Naive thymus-derived CD8-positive, alpha-beta T cell (primary cell): ENCODE measurements around the gene ANKRD65. TPM values are rescaled to one million over a fixed set of nuclear protein-coding genes. Genes with fewer than 3 reads are reported as not detected.
"Not testable (repeated sequence)": the region's sequence is repeated elsewhere in the genome, so short reads cannot be mapped to it uniquely, and the experiment has no call there.

Experiments
- ATAC-seq, 2 donors: fragments of 150-1000 bp; cut with Tn5 transposase in 1 of 2; sonication (Bioruptor Pico), chemical (Tn5 transposase) in 1 of 2; 1 replicate in 1 of 2; 2 replicates in 1 of 2; pipeline ENCODE4 v1.10.0; 2021; ENCODE audit warnings: mild to moderate bottlenecking in 2 of 2, moderate library complexity in 2 of 2
- POLR2A ChIA-PET: fragments of 350-600 bp; sonication (Branson Sonifier 250); formaldehyde crosslinking; loops from one replicate; lab custom pipeline; 2021; ENCODE audit warnings: antibody characterized with exemption; lab: Charles Lee
- DNase-seq, 10 donors: peaks; one replicate each; pipeline versions ENCODE4 v3.0.0 to v3.0.0-alpha.2; 2020 to 2022
- H3K27ac Mint-ChIP-seq, 10 donors: one replicate each; pipeline ENCODE4 v1.8.0; 2020 to 2022; ENCODE audit warnings: mild to moderate bottlenecking in 10 of 10, mixed read lengths in 10 of 10, moderate library complexity in 4 of 10, inconsistent platforms in 1 of 10
- H3K27me3 Mint-ChIP-seq, 5 donors: one replicate each; pipeline ENCODE4 v1.8.0; 2021 to 2022; ENCODE audit warnings: mixed read lengths in 5 of 5
- H3K36me3 Mint-ChIP-seq, 3 donors: one replicate each; pipeline ENCODE4 v1.8.0; 2020 to 2022; ENCODE audit warnings: mixed read lengths in 3 of 3, mild to moderate bottlenecking in 2 of 3, inconsistent platforms in 1 of 3
- H3K4me1 Mint-ChIP-seq, 4 donors: one replicate each; pipeline ENCODE4 v1.8.0; 2021 to 2022; ENCODE audit warnings: mixed read lengths in 4 of 4
- H3K4me3 Mint-ChIP-seq, 10 donors: one replicate each; pipeline ENCODE4 v1.8.0; 2020 to 2022; ENCODE audit warnings: mild to moderate bottlenecking in 10 of 10, mixed read lengths in 10 of 10, moderate library complexity in 6 of 10, inconsistent platforms in 1 of 10
- H3K9me3 Mint-ChIP-seq, 9 donors: one replicate each; pipeline ENCODE4 v1.8.0; 2020 to 2022; ENCODE audit warnings: mixed read lengths in 9 of 9, mild to moderate bottlenecking in 3 of 9, inconsistent platforms in 1 of 9, moderate library complexity in 1 of 9
- polyA plus RNA-seq, 3 donors: library from polyadenylated mRNA; unstranded; fragments of 300-500 nt; fragmentation: Illumina TruSeq; gene quantifications; one replicate each; pipeline ENCODE4 v1.2.3, GENCODE V29; 2021
- total RNA-seq, 8 experiments: library from RNA in 2 of 8; stranded (reverse) in 2 of 8; gene quantifications; one replicate each; pipeline ENCODE4 v1.2.3 and lab custom pipeline; 2021 to 2026

ANKRD65 gene
- total and polyA plus RNA-seq, 5 experiments from 2014 or later, result not detected

DNA sequence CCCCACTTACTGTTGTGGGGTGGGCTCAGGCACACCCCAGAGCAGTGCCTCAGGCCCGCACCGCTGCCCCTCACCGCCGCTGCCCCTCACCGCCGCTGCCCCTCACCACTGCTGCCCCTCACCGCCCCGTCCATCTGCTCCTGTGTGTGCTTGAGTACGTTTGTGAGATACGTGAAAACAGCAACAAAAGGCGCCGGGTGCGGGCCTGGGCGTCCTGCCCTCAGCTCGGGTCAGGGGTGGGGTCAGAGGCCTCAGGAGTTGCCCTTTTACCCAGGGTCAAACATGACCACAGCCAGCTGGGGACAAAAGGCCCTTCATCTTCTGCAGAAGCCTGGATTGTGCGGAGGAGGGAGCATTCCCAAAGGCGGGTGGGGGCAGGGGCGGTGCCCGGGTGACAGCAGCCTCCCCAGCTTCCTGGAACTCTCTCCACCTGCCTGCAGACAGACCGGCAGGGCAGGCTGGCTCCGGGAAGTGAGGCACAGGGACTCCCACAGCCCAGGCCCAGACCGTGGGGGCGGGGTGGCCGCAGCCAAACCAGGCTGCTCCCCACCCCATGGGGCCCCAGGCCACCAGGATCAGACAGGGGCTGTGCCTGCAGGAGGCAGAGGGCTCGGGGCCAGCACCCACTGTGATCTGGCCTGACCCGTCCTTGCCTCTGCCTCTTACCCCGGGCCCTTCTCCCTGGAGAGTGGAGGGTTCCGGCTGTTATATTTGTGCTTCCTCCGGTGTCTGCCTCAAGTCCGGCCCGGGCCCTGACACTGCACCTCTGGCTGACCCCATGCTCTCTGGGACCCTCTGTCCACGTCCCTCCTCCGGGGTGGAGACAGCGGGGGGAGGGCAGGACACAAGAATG is 12.1 kb upstream of the ANKRD65 start:
- Mint-ChIP-seq H3K27me3 (peaks cover 3 to 41% (median 11%) of the 10 kb centered on the region in 5 donors), H3K4me1 (peaks cover 3 to 13% (median 10%) of the 10 kb centered on the region in 4 donors), H3K9me3 (peaks cover 0 to 3% (median 0%) of the 10 kb centered on the region in 9 donors), H3K36me3 (peaks cover 0 to 4% (median 0%) of the 10 kb centered on the region in 3 donors), H3K4me3 (no peak overlapping the region), H3K27ac (no peak overlapping the region)
- POLR2A ChIA-PET, result interaction anchor here (0.8 kb wide), 1 partner anchor 10 kb away, joined by 3 read pairs; no protein-coding TSS in a partner anchor
- DNase-seq, result peak in 1 of 10 donors; percentile 60
- ATAC-seq, result no peak

DNA sequence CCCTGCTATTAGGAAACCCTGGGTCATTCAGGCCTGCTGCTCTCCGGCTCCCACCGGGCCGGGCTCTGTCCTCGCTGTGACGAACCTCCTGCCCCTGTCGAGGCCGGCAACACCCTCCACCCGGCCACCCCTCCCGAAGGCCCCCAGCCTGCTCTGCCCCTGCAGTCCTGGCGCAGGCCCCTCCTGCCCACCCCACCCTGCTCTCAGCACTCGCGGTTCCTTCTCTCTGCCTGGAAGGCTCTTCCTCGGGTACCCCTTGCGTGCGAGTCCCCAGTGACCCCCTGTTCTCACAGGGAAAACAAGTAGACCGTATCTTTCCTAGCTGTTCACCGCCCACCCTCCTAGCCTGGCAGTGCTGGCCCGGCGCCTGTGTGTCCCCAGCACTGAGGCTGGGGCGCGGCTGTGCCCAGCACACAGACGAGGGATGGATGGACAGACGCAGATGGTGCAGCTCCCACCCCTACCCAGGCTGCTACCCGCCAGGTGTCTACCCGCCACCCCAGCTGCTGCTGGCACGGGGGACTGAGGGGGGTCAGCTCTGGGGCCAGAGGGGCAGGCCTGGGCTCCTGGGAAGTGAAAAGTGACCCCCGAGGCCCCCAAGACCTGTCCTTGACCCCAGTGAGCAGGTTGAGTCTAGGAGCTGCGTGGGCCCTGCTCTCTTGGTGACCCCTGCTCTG is 11.3 kb upstream of the ANKRD65 start:
- peak in 1 of 10 donors; percentile 60 for DNase-seq
- Mint-ChIP-seq H3K9me3 (peaks cover 0 to 3% (median 0%) of the 10 kb centered on the region in 9 donors), H3K27me3 (peaks cover 3 to 40% (median 11%) of the 10 kb centered on the region in 5 donors), H3K4me3 (no peak overlapping the region), H3K27ac (peak overlapping the region in 1 of 10 donors; percentile 29), H3K4me1 (peaks cover 3 to 13% (median 10%) of the 10 kb centered on the region in 4 donors), H3K36me3 (peaks cover 0 to 4% (median 0%) of the 10 kb centered on the region in 3 donors)
- ATAC-seq, result no peak
- POLR2A ChIA-PET, result no interaction called here

DNA sequence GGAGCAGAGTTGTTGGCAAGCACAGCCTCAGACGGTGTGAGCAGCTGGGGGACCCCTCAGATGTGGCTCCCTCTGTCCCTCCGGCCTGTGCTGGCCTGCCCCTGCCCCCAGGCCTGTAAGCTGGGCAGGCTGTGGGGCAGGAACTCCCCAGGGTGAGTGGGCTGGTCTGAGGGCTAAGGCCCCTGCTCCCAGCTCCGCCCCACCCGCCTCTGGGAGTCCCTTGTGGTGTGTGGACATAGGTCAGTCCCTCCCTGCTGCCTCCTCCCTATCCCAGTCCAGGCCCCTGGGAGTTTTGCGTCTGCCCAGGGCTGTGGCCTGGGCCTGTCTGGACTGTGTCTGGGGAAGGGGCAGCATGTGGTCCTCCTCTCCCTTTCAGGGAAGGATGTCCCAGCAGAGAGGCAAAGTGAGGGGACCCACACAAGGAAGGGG is 10.8 kb upstream of the ANKRD65 start:
- peaks cover 0 to 3% (median 0%) of the 10 kb centered on the region in 9 donors for H3K9me3 Mint-ChIP-seq
- peaks cover 0 to 4% (median 0%) of the 10 kb centered on the region in 3 donors for H3K36me3 Mint-ChIP-seq
- H3K4me1 Mint-ChIP-seq, result peaks cover 3 to 13% (median 10%) of the 10 kb centered on the region in 4 donors
- H3K27ac Mint-ChIP-seq, result no peak overlapping the region
- POLR2A ChIA-PET, result no interaction called here
- peaks cover 3 to 40% (median 11%) of the 10 kb centered on the region in 5 donors for H3K27me3 Mint-ChIP-seq
- no peak for ATAC-seq
- no peak overlapping the region for H3K4me3 Mint-ChIP-seq
- DNase-seq, result peak in 1 of 10 donors; percentile 41

DNA sequence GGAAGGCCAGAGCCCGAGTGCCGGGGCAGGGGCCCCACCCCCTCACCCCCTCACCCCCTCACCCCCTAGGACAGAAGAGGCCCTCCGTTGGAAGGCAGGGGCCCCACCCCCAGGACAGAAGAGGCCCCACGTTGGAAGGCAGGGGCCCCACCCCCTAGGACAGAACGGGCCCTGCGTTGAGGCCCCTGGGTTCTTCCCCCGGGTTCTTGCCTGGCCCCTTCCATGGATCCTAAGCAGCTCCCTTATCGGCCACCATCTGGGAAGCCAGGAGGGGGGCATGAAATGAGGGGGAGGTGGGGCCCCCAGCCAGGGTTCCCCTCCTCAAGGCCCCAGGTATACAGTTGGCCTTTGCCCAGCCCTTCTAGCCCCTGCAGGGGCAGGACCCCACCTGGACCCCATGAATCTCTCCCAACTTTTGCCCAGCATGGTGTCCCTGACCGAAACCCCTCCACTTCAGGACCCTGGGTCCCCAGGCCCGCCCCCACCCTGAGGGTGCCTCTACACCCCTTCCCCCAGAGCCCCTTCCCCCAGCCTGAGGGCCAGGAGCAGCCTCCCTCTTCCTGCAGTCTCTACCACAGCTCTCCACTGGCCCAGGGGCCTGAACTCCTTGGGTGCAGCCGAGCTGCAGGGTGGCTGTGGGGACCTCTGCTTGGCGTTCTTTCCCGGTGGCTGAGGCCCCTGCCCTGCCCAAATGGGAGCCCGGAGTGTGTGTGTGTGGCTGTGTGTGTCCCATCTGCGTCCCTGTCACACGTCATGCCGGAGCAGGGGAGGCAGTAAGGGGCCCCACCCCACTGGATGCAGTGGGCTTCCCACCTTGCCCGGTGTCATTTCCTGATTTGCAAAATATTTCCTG is 10.1 kb upstream of the ANKRD65 start:
- Mint-ChIP-seq H3K4me1 (peaks cover 1 to 13% (median 10%) of the 10 kb centered on the region in 4 donors), H3K36me3 (peaks cover 0 to 4% (median 0%) of the 10 kb centered on the region in 3 donors), H3K9me3 (peaks cover 0 to 3% (median 0%) of the 10 kb centered on the region in 9 donors), H3K27me3 (peaks cover 3 to 39% (median 10%) of the 10 kb centered on the region in 5 donors), H3K4me3 (peak overlapping the region in 1 of 10 donors; percentile 6), H3K27ac (no peak overlapping the region)
- POLR2A ChIA-PET, result no interaction called here
- DNase-seq, result peak in 1 of 10 donors; percentile 22
- ATAC-seq, result no peak

DNA sequence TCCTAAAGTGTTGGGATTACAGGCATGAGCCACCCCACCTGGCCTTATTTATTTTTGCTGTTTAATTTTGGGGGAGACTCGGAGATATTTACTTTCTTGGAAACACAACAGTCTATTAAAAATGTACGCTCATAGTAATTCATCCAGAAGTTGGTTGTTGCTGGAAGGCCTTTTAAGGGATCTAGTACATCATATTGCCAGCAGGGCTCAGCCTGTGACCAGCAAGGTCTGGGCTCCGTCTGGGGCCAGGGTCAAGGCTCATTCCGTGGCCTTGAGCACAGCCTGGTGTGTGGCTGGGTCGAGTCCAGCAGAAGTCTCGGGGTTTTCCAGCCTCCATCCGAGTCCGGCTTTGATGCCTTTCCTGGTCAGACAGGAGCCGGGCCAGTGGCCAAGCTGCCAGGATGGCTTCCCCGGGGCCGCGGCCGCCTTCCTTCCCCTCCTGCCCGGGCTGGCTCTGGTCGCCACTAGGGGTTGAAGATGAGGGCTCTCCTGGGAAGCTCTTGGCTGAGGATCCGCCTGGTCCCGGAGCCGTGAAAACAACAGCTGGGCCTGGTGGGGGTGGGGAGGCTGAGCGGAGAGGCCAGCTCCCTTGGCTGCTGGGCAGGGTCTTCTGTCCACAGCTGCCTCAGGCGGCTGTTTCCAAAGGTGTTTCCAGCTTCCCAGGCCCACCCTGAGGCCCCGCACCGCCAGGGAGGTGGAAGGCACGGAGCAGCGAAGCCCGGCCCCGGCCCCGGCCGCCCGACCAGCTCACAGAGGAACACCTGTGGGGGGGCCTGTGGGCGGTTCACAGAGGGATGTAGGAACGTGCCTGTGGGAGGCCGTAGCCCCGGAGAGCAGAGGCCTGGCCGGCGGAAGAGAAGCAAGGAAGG is 9.3 kb upstream of the ANKRD65 start:
- no peak overlapping the region for H3K4me3 Mint-ChIP-seq
- peaks cover 3 to 40% (median 9%) of the 10 kb centered on the region in 5 donors for H3K27me3 Mint-ChIP-seq
- POLR2A ChIA-PET, result no interaction called here
- ATAC-seq (no peak), DNase-seq (peak in 1 of 10 donors; percentile 50)
- H3K4me1 Mint-ChIP-seq, result peaks cover 1 to 18% (median 8%) of the 10 kb centered on the region in 4 donors
- H3K27ac Mint-ChIP-seq, result no peak overlapping the region
- peaks cover 0 to 4% (median 0%) of the 10 kb centered on the region in 3 donors for H3K36me3 Mint-ChIP-seq
- H3K9me3 Mint-ChIP-seq, result peaks cover 0 to 3% (median 0%) of the 10 kb centered on the region in 9 donors

DNA sequence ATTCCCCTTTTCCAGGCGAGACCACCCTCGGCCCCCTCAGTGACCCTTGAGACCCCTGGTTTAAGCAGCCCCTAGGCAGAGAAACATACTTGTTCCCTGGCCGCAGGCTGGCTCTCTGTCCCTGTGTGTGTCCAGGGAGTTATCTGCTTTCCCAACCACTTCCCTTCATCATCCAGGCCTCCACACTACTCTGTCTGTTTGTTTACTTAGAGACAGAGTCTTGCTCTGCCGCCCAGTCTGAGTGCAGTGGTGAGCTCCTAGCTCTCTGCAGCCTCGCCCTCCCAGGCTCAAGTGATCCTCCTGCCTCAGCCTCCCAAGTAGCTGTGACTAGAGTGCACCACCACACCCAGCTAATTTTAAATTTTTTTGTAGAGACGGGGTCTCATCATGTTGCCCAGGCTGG is 8.6 kb upstream of the ANKRD65 start:
- ATAC-seq (no peak), DNase-seq (peak in 1 of 10 donors; percentile 40)
- Mint-ChIP-seq H3K27ac (no peak overlapping the region), H3K9me3 (peaks cover 0 to 3% (median 0%) of the 10 kb centered on the region in 9 donors), H3K27me3 (peaks cover 3 to 41% (median 6%) of the 10 kb centered on the region in 5 donors), H3K36me3 (peaks cover 0 to 4% (median 0%) of the 10 kb centered on the region in 3 donors), H3K4me3 (peak overlapping the region in 1 of 10 donors; percentile 34), H3K4me1 (peaks cover 1 to 12% (median 5%) of the 10 kb centered on the region in 4 donors)
- POLR2A ChIA-PET, result no interaction called here

DNA sequence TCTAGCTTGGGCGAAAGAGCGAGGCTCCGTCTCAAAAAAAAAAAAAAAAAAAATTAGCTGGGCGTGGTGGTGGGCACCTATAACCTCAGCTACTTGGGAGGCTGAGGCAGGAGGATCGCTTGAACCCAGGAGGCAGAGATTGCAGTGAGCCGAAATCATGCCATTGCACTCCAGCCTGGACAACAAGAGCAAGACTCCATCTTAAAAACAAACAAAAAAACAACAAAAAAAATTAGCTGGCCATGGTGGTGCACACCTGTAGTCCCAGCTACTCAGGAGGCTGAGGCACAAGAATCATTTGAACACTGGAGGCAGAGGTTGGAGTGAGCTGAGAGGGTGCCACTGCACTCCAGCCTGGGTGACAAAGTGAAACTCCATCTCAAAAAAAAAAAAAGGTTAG is 7.9 kb upstream of the ANKRD65 start:
- not testable (repeated sequence) for H3K27ac Mint-ChIP-seq, DNase-seq, ATAC-seq, H3K9me3 Mint-ChIP-seq, H3K4me1 Mint-ChIP-seq, H3K36me3 Mint-ChIP-seq
- Mint-ChIP-seq H3K4me3 (peak overlapping the region in 1 of 10 donors; percentile 76), H3K27me3 (peaks cover 3 to 43% (median 6%) of the 10 kb centered on the region in 5 donors)
- POLR2A ChIA-PET, result interaction anchor here (0.6 to 0.7 kb wide), 2 partner anchors 144 to 506 kb away, joined by 4 read pairs; no protein-coding TSS in a partner anchor

DNA sequence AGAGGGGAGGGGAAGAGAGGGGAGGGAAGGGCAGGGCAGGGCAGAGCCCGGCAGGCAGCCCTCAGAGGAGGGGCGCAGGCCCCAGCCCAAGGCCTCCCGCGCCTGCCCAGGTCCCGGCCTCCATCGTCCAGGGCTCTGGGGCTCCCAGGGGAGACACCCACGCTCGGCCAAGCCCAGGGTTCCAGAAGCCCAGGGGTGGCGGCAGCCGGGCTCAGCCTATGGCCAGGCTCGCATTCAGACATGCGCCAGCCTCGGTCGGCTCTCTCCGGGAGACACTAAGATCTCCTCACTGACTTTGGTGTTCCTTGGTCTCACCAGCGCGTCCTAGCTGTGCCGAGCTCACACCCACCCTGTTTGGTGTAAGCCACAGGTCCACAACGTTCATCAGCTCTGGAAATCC is 7.1 kb upstream of the ANKRD65 start:
- ATAC-seq, result no peak
- peak in 1 of 10 donors; percentile 57 for DNase-seq
- H3K4me3 Mint-ChIP-seq, result peak overlapping the region; percentile 19 to 76 (median 61)
- H3K9me3 Mint-ChIP-seq, result peaks cover 0 to 3% (median 0%) of the 10 kb centered on the region in 9 donors
- peaks cover 4 to 46% (median 6%) of the 10 kb centered on the region in 5 donors for H3K27me3 Mint-ChIP-seq
- H3K27ac Mint-ChIP-seq, result peak overlapping the region in 2 of 10 donors; percentile 47 to 82
- peaks cover 1 to 10% (median 5%) of the 10 kb centered on the region in 4 donors for H3K4me1 Mint-ChIP-seq
- POLR2A ChIA-PET, result no interaction called here
- peaks cover 0 to 4% (median 0%) of the 10 kb centered on the region in 3 donors for H3K36me3 Mint-ChIP-seq

DNA sequence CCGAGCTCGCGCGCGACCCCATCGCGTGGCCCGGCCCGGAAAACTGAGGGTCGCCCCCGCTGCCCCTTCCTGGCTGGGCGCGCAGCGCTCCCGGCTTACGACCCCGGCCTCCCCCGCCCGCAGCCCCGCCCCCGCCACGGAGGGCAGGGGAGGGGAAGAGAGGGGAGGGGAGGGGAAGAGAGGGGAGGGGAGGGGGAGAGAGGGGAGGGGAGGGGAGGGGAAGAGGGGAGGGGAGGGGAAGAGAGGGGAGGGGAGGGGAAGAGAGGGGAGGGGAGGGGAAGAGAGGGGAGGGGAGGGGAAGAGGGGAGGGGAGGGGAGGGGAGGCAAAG is 6.7 kb upstream of the ANKRD65 start:
- Mint-ChIP-seq H3K27me3 (peaks cover 4 to 48% (median 8%) of the 10 kb centered on the region in 5 donors), H3K4me3 (no peak overlapping the region), H3K36me3 (peaks cover 0 to 4% (median 0%) of the 10 kb centered on the region in 3 donors), H3K9me3 (peaks cover 0 to 3% (median 0%) of the 10 kb centered on the region in 9 donors), H3K4me1 (peaks cover 2 to 10% (median 7%) of the 10 kb centered on the region in 4 donors), H3K27ac (no peak overlapping the region)
- POLR2A ChIA-PET, result interaction anchor here (0.5 kb wide), 1 partner anchor 240 kb away, joined by 3 read pairs; no protein-coding TSS in a partner anchor
- ATAC-seq (no peak), DNase-seq (no peak)

DNA sequence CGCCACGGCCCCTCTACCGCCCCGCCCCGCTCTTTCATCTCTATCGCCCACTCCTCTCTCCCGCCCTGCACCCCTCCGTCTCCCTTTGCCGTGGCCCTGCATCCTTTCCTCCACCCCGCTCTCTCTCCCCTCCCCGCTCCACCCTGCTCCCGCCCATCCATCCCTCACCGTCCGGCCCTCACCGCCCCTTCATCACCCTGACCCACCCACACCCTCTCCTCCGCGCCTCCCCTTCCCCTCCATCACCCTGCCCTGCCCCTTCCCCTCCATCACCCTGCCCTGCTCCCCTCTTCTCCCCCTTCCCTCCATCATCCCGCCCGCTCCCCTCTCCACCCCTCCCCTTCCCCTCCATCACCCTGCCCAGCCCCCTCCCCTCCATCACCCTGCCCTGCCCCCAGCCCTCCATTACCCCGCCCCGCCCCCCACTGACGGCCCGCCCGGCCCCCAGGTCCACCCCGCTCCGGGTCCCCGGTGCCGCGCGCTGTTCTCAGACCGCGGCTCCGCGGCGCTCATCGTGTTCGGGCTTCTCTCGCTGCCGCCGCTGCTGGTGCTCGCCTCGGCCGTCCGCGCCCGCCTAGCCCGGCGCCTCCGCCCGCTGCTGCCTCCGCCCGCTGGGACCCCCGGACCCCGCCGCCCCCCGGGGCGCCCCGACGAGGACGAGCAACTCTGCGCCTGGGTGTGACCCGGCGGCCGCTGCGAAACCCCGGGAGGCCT is 6.2 kb upstream of the ANKRD65 start:
- POLR2A ChIA-PET, result interaction anchor here (0.5 to 1.0 kb wide), 2 partner anchors 20 to 239 kb away, joined by 3 to 4 read pairs; no protein-coding TSS in a partner anchor
- Mint-ChIP-seq H3K27me3 (peaks cover 4 to 49% (median 8%) of the 10 kb centered on the region in 5 donors), H3K36me3 (peaks cover 0 to 4% (median 0%) of the 10 kb centered on the region in 3 donors), H3K27ac (no peak overlapping the region), H3K4me1 (peaks cover 4 to 12% (median 8%) of the 10 kb centered on the region in 4 donors), H3K9me3 (peaks cover 0 to 3% (median 0%) of the 10 kb centered on the region in 9 donors), H3K4me3 (peak overlapping the region in 2 of 10 donors; percentile 29 to 30)
- ATAC-seq, result peak; percentile 29 to 52
- peak in 1 of 10 donors; percentile 68 for DNase-seq
